HG03060 (cell line): Measurements from ENCODE around the gene DHRS3.

Source experiments
- ATAC-seq: cut with Tn5 transposase; IDR thresholded peaks from one replicate; pipeline ENCODE4 v1.9.1; 2021; ENCODE audit warnings: low read depth, moderate number of reproducible peaks; ENCODE audit not compliant: unreplicated experiment

The DHRS3 gene

DNA sequence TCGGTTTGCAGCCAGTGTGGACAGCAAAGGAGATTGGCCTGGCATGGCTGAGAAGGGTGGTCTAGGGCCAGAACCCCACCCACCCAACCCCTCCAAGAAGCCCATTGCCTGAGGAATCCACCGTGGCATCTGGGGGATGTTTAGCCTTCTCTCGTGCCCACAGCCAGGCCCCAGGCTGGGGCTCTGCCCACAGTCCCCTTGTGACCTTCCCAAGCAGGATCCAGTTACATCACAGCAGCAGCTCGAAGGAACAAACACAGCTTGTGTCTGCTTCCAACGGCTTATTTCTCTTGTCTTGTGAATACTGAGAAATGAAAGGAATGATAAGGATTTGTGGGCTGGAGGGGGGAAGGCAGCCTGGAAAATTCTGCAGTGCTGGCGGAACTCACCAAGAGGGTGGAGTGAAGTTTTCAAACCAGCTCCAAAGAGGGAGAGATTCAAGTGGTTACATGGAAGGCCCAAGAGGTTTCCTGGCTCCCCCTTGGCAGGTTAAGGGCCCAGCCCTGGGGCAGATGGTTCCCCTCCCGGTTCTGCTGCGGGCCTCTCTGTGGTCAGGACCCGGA lies 61.6 kb downstream of the DHRS3 start:
- ATAC-seq: no peak

- no peak for ATAC-seq
These were observed 62.3 kb downstream of the DHRS3 start for GRCh38 chr1:12555411-12556367.

GRCh38 chr1:12554521-12555305 lies 63.3 kb downstream of the DHRS3 start:
- no peak for ATAC-seq

DNA sequence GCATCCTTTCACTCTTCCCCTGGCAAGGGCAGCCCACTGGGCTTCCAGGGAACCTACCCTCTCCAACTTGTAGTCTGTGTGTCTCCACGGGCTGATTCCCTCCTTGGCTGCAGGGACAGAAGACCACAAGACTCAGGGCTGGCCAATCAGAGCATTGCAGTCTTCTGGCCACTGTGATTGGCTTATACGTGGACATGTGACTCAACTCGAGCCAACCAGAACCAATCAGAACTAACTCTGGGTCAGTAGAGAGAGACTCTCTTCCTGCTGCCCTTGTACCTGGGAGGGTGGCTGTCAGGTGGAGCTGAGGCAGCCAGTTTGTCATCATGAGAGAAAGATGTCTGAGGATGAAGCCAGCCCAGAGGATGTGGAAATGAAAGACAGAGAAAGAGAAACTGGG lies 64.0 kb downstream of the DHRS3 start:
- no peak for ATAC-seq

GRCh38 chr1:12552951-12553921 lies 64.8 kb downstream of the DHRS3 start:
- no peak for ATAC-seq

- ATAC-seq: no peak
These were observed 65.7 kb downstream of the DHRS3 start for GRCh38 chr1:12552111-12552888.

- no peak for ATAC-seq
These were observed 66.4 kb downstream of the DHRS3 start for GRCh38 chr1:12551584-12551983.

DNA sequence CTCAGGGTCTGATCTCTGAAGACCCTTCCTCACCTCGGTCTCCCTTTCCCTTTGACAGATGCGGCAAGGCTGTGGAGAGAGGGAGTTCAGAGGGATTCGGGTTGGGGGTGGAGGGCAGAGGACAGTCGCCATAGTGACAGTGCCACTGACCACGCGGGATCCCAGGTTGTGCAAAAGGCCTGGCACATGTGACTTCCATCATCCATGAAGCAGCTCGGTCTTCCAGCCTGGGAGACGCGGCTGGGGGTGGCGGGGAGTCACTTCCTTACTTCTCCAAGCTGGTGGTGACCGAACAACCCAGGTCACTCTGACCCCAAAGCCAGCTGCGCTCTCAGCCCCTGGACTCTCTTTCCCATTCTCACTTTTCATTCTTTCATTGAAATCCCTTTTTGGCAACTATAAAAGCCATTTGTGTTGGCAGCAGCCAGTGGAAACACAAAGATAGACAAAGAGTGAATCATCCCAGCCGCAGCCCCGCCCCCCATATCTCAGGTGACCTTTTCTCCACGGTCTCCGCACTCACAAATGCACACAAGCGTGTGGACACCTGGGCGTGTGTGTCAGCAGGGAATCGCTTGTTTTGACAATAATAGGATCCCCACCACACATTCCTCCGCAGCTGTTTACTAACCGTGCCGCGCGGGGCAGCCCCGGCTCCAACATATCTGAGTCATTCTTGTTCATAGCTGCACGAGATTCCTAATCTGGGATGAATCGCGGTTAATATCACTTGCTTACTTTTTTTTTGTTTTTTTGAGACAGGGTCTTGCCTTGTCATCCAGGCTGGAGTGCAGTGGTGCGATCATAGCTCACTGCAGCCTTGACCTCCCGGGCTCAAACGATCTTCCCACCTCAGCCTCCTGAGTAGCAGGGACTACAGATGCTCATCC lies 68.3 kb downstream of the DHRS3 start:
- no peak for ATAC-seq

GRCh38 chr1:12548973-12549459 lies 69.0 kb downstream of the DHRS3 start:
- ATAC-seq: no peak

GRCh38 chr1:12548279-12548972 lies 69.6 kb downstream of the DHRS3 start:
- no peak for ATAC-seq

- ATAC-seq: no peak
These were observed 70.3 kb downstream of the DHRS3 start for GRCh38 chr1:12547586-12548225.

DNA sequence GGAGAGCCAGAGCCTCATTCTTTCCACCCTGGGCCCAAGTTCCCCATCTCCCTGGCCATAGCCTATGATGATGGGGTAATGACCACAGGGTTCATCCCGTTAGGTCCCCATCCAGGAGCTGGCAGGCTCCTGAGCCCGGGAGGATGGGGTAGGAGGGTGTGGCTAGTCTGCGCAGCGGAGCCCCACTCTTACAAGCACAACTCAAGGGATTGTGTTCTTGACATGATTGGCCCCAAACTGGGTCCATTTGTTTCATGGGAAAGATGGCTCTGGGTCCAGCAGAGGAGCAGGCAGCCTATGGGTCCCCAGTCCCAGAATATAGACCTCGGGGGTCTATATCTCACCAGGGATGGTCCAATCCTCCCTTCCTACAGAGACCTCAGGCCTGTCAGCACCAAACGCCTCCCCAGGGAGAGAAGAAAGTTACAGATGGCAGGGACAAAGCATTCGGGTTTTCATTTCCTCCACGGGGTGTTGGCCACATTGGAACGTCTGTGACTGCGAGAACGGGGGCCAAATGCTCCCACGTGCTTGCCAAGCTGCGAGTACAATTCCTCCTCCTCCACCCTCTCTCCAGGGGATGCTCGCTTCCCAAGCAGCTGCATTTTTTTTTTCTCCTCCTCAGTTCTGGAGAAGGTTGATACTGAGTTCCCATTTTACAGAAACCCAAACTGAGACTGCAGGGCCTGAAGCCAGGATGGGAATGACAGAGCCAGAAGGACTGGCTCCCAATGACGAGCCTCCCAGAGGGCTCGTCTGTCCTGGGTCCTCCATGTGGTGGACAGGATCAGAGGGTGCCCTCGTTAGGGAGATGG lies 71.0 kb downstream of the DHRS3 start:
- ATAC-seq: no peak

GRCh38 chr1:12544992-12545391 lies 73.0 kb downstream of the DHRS3 start:
- no peak for ATAC-seq

DNA sequence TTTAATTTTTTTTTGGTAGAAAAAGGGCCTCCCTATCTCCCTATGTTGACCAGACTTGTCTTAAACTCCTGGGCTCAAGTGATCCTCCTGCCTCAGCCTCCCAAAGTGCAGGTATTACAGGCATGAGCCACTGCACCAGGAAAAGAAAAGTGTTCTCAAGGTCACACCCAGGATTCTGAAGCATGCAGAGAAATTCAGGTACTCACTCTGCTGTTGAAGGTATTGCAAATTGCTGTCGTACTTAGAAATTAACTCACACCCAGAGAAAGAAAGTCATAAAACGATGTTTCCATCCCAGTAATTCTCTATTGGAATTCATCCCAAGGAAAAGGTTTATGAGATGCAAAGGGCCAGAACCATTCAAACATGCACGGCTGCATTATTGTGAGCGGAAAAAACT lies 73.7 kb downstream of the DHRS3 start:
- ATAC-seq: no peak

DNA sequence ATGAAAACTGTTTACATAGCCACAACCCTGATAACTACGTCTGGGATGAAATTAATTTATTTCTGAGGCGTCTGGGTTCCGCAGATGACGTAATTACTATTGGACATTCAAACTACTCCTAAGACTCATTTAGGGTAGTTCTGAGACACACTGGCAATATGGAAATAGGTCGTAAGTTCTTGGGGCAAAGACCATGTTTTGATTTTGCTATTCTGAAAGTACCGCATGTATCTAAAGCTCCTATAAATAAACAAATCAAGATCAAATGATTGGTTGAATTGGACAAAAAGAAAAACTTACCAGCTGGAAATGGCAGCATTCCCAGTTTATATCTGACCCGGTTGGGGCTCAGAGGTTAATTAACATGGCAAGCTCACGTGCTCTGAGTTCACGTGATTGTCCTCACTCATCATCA lies 74.3 kb downstream of the DHRS3 start:
- ATAC-seq: no peak
